ENCODE measurements around the gene GORAB. TPM values are rescaled to one million over a fixed set of nuclear protein-coding genes. Genes with fewer than 3 reads are reported as not detected.

GORAB gene
- total RNA-seq: 4.7 TPM

DNA sequence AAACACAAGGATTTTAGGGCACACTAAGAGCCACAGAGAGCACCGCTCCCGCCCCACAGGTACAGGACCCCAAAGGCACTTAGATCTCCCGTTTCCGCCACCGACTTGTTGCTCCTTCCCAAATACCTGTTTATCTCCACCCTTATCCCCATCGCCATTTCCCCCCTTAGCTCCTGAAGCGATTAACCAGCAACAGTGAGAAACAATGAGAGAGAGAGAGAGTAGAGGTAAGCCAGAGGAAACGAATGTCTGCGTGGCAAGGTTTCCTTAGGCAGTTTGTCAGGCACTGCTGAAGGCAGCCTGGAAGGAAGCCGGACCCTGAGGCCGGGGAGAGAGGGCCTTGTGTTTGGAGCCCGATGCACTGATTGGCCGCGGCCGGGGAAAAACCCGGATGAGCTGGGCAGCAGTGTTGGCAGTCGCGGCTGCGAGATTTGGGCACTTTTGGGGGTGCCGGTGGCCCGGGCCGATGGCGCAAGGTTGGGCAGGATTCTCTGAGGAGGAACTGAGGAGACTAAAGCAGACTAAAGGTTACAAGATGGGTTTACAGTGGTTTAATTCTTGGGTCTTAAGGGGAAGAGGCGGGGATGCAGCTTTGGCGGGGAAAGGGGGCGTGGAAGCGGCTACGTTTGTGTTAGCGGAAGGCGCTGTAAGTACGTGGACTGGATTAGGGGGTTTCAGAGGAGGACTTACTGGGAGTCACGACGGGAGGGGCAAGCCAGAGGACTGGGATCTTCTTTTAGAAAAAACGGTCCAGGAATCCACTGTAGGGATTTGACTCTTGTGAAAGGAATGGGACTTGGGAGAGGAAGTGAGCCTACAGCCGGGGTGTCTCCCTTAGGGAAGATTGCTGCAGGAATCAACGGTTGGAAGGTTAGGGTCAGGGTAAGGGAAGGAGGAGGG lies at the start of gene GORAB:
Gene GORAB, plus strand, starts transcription at position 409 of the 900 bp plus-strand sequence. Its CDS starts 58 bp downstream, at position 467.
- peak; percentile 98 for ATAC-seq

DNA sequence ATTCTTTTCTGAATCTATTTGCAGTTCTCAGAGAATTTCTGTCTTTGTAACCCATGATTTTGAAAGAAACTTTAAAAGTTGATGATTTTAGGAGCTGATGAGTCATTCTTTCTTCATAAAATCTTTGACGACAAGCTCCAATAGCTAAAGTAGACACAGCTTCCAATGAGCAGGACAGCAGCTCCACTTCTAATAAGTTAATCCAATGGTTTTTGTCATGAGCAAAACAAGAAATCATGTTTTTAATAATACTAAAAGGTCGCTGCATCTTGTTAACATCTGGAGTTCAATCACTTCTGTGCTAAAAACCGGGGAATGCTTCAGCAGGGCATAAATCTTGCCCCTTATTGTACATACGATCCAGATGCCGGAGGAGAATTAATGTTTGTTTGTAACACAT lies 48.9 kb upstream of the GORAB start:
- no peak for ATAC-seq

GRCh38 chr1:170487503-170487902 lies 44.5 kb upstream of the GORAB start:
- ATAC-seq: no peak

DNA sequence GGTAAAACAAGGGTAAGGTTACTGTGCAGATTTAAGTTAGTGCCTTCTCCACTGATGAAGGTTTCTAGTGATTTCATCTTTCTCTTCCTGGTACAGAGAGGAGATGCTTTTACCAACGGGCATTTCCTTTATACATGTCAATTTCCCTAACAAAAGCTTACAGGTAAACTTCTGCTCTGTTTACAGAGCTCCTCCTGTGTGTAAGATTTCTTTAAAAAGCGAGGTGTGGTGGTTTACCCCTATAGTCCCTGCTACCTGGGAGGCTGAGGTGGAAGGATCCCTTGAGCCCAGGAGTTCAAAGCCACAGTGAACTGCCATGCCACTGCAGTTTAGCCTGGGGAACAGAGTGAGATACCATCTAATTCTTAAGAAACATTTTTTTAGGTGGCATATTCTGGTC lies 40.7 kb upstream of the GORAB start:
- ATAC-seq: no peak

GRCh38 chr1:170494369-170494768 lies 37.6 kb upstream of the GORAB start:
- ATAC-seq: peak; percentile 31

- no peak for ATAC-seq
Observed at GRCh38 chr1:170495006-170495405, 37.0 kb upstream of the GORAB start.

GRCh38 chr1:170498876-170499275 lies 33.1 kb upstream of the GORAB start:
- no peak for ATAC-seq

DNA sequence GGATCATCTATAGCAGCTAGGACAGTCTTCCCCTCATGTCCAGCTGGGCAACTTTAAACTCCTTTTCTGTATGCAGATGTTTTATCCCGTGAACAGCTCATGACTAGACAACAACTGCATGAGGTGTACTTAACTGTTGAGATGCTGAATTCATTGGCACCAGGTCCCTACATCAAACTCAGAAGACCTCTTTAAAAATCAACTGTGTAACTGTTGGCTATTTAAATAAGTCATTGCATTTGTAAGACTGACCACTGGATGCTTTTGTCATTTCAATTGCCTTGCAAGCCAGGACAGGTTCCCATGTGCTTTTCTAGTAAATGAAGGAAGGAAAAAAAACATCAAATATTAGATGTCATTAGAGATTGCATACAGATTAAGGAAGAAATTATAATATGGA lies 28.3 kb upstream of the GORAB start:
- ATAC-seq: no peak

GRCh38 chr1:170510163-170510562 lies 21.8 kb upstream of the GORAB start:
- no peak for ATAC-seq

- ATAC-seq: no peak
Observed at GRCh38 chr1:170511038-170511437, 20.9 kb upstream of the GORAB start.

DNA sequence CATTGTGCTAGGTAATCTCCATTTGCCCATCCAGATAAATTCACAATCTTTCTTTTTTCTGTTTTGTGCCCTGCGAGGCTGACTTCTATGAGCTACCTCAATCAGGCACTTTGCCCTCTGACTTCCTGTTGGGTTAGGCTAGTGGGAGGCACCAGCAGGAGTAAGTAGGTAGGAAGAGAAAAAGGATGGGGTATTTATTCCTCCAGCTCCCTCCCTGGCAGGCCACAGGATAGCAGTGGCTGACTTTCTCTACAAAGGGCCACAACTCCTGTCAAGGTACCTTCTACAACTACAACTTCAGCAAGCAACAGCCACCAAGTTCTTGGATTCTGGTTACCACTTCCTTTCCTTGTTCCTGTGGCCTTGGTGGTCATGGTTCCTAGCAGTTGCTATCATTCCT lies 18.8 kb upstream of the GORAB start:
- ATAC-seq: no peak

DNA sequence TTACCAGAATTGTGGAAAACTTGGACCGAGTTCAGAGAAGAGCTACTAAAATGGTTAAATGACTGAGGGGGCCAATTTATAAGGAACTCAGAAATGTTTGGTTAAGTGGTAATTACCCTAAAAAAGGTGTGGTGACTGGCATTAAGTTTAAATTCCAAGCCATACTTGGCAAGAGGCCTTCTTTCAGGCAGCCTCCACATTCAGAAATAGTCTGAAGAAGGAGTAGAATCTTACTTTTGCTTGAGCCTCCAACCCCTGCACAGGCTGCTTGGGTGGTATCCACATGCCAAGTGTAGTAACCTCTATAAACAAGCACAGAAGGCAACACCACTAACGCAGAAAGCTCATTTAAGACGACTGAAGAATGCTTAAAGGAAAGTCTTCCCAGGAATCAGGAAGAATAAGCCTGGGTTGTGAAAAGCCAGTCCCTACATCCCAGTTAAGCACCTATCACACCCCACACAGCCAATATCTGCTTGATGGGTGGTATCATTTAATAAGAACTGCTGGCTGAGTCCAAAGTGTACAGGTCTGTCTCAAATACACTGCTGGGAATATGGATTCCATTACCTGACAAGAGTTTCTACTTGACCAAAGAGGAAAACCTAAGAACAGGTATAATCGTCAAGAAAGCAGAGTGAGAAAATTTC lies 13.7 kb upstream of the GORAB start:
- no peak for ATAC-seq

DNA sequence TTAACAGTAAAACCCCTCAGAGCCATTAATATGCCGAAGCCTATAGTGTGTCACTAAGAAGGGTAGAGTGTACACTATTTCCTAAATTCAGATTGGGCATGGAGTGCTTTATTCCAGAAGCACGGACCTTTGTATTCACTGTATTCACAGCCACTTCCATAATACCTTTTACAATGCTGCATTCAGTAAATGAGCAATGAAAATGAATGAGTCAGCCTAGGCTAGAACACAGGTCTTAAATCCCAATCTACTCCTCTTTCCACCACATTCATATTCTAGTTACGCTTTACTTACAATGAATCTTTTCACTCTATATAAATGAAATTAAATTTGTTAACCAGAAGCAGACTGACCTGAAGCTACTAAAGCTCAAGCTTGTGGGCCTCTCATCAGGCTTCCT lies 13.0 kb upstream of the GORAB start:
- ATAC-seq: no peak

- ATAC-seq: no peak
Observed at GRCh38 chr1:170520601-170521000, 11.4 kb upstream of the GORAB start.

- no peak for ATAC-seq
Observed at GRCh38 chr1:170521818-170522217, 10.1 kb upstream of the GORAB start.

DNA sequence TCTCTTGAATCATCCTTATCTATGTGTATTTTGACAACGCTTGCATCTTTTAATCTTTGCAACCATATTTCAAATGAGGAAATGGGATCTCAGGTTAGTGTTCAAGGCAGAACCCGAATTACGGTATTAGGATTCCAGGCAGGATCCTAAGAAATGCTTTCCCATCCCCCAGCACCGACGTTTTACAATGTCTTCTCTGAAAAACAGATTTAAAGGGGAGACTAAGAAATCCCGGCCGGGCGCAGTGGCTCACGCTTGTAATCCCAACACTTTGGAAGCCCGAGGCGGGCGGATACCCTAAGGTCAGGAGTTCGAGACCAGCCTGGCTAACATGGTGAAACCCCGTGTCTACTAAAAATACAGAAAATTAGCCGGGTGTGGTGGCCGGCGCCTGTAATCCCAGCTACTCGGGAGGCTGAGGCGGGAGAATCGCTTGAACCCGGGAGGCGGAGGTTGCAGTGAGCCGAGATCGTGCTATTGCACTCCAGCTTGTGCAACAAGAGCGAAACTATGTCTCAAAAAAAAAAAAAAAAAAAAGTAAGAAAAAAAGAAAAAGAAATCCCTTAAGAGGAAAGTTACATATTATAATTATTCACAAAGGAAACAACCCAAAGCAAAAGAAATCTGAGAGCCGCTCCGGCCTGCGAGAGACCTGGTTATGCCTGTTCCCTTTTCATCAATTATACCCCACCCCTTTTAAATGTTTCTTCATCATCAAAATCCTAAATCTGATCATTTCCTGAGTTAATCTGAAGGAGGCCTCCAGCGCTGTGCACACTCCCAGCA lies 801 bp upstream of the GORAB start:
- no peak for ATAC-seq

- ATAC-seq: no peak
Observed at GRCh38 chr1:170533298-170533697, 1.3 kb downstream of the GORAB start.

DNA sequence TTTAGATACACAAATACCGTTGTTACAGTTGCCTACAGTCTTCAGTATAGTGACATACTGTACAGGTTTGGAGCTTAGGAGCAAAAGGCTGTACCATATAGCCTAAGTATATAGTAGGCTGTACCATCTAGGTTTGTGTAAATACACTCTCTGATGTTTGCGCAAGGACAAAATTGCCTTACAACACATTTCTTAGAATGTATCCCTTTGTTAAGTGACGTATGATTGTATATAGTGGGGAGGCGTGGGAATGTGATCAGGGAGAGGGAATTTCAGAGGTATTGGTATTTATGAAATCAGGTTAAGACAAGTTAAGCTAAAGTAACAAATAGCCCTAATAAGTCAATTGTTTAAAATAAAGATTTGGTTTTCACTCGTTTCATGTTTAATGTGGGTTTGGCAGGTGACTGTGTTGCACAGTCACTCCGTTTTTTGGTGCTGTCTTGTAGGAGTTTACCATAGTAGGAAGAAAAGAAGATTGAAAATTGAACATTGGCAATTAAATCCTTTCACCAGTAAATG lies 2.7 kb downstream of the GORAB start:
- no peak for ATAC-seq

DNA sequence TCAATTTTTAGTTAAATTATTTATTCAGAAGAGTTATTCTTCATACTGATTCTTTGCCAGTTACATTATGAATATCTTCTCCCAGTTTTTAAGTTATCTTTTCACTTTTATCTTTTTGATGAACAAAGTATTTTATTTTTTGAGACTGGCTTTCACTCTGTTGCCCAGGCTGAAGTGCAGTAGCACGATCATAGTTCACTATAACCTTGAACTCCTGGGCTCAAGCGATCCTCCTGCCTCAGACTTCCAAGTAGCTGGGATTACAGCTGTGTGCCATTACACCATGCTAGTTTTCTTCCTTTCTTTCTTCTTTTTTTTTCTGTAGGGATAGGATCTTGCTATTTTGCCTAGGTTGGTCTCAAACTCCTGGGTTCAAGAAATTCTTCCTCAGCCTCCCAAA lies 3.5 kb downstream of the GORAB start:
- ATAC-seq: no peak

GRCh38 chr1:170536924-170537551 lies 5.1 kb downstream of the GORAB start:
- no peak for ATAC-seq

GRCh38 chr1:170537798-170538503 lies 6.0 kb downstream of the GORAB start:
- ATAC-seq: no peak

DNA sequence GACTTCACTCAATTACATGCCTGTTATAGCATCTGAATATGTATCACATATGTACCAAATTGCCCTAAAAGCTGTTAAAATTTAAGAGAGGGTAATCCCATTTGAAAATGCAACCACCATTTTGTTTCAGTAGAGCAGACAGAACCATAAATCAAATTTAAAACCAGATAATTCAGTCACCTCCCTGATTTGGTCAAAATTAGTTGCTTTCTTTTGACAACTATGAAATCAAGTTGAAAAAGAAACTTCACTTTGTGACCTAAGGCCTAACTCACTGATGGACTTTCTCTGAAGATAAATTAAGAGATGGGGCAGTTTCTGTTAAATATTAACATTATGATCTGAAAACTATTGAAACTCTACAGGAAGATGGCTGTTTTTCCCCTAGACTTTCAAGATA lies 6.7 kb downstream of the GORAB start:
- no peak for ATAC-seq
